ENCODE results near the gene HLA-C.
"Not testable (repeated sequence)": the region's sequence is repeated elsewhere in the genome, so short reads cannot be mapped to it uniquely, and the experiment has no call there.

Gene HLA-C

DNA sequence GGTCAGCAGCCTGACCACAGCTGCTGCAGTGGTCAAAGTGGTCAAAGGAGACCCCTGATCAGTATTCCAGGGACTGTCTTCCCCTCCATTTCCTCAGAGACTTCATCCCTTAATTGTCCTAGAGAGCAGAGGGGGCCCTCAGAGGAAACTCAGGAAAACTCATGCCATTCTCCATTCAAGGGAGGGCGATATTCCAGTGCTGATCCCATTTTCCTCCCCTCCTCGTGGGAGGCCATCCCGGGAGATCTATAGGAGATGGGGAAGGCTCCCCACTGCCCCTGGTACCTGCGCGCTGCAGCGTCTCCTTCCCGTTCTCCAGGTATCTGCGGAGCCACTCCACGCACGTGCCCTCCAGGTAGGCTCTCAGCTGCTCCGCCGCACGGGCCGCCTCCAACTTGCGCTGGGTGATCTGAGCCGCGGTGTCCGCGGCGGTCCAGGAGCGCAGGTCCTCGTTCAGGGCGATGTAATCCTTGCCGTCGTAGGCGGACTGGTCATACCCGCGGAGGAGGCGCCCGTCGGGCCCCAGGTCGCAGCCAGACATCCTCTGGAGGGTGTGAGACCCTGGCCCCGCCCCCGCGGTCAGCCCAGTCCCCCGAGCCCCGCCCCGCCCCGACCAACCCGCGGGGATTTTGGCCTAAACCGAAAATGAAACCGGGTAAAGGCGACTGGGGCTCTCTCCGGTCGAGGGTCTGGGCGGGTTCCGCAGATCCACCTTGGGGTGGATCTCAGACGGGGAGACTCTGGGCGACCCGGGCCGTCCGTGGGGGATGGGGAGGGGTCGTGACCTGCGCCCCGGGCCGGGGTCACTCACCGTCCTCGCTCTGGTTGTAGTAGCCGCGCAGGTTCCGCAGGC, 878 bp downstream of the HLA-C start:
- DNase-seq (ENCODE audit: low read depth, low spot score): peak; percentile 35

DNA sequence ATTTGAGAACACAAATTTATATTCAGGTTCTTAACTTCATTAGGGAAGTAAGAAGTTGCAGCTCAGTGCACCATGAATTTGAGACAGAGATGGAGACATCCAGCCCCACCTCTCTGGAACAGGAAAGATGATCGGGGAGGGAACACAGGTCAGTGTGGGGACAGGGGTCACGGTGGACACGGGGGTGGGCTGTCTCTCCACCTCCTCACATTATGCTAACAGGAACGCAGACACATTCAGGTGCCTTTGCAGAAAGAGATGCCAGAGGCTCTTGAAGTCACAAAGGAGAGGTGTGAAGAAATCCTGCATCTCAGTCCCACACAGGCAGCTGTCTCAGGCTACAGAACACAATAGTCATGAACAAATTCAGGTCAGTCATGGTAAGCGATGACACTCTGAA, 3.1 kb downstream of the HLA-C start:
- DNase-seq (ENCODE audit: low read depth, low spot score): no peak

DNA sequence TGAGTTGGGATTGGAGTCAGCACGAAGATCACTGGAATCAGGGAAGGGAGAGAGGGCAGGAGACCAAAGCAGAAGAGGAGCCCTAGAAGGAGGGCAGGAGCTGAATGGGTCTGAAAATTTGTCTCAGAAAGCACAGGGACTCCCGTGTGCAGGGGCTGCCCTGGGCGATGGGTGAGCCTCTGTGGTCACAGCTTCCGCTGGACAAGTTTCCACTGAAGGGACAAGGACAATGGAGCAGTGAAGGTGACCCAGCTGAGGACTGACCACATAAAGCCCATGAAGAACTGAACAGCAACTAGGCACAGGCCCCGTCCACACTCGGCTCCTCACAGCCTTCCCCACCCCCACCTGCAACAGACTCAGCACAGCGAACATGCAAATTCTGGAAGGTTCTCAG, 3.5 kb downstream of the HLA-C start:
- no peak for DNase-seq (ENCODE audit: low read depth, low spot score)

DNA sequence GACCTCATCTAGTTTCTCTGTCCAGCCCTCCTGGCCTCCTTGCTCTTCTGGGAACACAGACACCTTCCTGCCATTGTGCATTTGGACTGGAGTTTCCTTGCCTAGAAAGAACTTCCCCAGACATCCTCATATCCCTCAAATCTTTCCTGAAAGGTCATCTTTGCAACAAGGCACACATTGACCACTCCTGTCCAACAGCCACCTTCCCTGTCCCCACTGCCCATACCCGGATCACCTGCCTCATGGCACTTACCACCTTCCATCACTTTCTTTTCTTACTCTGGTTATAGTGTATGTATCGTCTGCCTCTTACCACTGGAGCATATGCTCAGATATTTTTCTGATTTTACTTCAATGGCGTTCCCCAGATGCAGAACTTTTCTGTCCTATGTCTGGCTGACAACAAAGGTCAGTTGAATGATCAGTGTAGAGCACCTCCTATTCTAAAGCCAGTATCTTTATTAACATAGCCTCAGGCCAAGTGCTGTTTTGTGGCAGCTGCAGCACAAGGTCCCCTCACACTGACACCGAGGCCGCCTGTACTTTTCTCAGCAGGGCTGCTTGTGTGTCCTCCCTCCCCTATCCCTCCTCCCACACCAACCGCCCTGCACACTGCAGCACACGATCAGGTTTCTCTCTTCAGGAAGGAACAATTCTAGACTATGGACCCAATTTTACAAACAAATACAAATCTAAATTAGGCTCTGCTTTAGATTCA, 4.1 kb downstream of the HLA-C start:
- DNase-seq (ENCODE audit: low read depth, low spot score): no peak

DNA sequence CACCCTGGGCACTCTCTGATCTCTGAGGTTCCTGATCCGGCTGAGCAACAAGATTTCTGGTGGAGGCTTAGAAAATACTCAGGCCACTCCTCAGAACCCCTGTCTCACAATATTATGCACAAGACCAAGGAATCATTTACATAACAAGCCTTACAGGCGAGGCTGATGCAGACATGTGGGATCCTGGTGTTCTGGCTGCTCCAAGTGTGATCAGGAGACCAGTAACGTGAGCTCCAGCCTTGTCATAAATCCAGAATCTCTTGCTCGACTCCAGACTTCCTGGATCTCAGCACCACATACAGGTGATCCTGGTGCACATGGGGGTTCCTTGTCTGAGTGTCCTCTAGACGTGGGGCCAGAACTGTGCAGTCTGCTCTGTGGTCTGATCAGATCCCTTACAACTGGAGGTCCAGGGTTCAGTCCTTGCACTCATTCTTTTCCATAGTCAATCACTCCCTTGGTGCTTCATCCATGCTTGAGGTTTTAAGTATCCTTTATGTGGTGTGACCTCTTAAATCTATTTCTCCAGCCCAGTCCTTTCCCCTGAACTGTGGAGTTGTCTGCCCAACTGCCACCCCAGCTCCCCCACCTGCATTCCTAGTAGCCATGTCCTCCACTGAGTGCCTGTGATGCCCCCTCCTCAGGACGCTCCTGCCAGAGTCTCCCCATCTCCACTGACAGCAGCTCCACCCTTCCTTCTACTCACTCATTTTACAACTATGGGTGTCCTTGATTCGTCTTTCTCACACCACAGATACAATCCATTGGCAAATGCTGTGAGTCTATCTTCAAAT, 5.1 kb downstream of the HLA-C start:
- DNase-seq (ENCODE audit: low read depth, low spot score): no peak

DNA sequence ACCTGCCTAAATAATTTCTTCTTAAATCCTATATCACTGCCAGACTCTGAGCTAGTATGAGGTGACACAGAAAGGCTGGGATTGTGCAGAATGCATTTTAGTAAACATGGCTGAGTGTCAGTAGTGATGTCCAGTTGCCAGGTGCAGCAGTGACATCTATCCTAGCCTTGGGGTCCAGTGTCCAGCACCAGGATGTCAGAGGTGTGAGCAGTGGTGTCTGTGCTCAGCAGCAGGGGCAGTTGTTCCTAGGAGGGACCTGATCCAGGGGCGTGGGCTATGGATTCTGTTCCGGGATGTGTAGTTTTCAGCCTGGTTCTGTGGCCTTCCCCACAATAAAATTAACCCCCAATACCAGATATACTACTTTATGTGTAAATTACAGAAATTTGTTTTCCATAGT, 6.0 kb downstream of the HLA-C start:
- no peak for DNase-seq (ENCODE audit: low read depth, low spot score)

DNA sequence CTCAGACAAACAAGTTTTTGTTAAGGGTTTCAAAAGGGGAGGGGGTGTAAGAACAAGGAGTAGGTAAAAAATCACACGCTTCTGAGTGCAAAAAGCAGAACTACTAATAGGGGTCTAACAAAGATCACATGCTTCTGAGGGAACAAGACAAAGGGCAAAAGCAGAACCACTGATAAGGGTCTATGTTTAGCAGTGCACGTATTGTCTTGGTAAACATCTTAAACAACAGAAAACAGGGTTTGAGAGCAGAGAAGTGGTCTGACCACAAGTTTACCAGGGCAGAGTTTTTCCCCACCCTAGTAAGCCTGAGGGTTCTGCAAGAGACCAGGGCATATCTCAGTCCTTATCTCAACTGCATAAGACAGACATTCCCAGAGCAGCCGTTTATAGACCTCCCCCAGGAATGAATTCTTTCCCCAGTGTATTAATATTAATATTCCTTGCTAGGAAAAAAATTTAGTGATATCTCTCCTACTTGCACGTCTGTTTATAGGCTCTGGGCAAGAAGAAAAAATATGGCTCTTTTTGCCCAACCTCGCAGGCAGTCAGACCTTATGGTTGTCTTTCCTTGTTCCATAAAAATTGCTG, 8.5 kb downstream of the HLA-C start:
- not testable (repeated sequence) for DNase-seq (ENCODE audit: low read depth, low spot score)

DNA sequence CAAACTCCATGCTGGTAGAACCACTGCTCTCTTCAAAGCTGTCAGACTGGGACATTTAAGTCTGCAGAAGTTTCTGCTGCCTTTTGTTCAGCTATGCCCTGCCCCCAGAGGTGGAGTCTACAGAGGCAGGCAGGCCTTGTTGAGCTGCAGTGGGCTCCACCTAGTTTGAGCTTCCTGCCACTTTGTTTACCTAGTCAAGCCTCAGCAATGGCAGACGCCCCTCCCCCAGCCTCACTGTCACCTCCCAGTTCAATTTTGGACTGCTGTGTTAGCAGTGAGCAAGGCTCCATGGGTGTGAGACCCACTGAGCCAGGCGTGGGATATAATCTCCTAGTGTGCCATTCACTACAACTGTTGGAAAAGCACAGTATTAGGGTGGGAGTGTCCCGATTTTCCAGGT, 11.9 kb downstream of the HLA-C start:
- DNase-seq (ENCODE audit: low read depth, low spot score): not testable (repeated sequence)

DNA sequence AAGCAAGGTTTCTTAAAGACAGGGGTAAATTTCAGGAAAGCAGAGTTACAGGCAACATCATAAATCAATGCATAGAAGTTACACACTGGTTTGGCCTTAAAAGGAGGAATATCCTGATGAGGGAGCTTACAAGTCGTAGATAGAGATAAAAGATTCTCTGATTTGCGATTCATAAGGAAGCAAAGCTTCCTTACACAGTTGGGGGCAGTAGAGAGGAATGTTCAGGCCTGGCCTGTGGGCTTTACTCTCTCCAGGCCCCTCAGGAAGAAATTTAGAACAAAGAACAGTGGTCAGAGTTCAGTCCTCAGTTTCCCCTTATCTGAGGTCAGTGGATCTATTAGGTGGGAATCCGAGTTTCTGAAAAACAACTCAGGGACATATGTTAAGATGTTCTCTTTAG, 19.3 kb downstream of the HLA-C start:
- no peak for DNase-seq (ENCODE audit: low read depth, low spot score)

DNA sequence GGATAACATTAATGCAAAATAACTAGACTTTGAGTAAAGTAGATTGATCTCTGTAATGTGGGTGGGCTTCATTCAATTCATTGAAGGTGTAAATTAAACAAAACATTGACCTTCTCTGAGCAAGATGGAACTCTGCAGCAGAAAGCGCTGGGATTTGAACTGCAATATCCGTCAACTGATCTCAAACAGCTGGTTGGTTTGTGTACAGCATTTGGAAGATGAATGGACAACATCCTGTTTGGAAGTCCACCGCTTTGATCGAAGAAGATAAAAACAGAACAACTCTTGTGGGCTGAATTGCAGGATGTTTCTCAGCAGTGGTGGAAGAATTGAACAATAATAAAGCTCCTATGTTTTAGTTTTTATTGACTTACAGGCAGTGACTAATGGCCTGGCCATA, 20.6 kb downstream of the HLA-C start:
- DNase-seq (ENCODE audit: low read depth, low spot score): no peak

DNA sequence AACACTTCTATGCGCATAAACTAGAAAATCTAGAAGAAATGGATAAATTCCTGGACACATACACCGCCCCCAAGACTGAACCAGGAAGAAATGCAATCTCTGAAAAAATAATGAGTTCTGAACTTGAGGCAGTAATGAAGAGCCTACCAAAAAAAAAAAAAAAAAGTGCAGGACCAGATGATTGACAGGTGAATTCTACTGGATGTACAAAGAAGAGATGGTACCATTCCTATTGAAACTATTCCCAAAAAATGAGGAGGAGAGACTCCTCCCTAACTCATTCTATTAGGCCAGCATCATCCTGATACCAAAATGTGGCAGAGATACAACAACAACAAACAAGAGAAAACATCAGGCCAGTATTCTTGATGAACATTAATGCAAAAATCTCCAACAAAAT, 22.7 kb downstream of the HLA-C start:
- no peak for DNase-seq (ENCODE audit: low read depth, low spot score)

DNA sequence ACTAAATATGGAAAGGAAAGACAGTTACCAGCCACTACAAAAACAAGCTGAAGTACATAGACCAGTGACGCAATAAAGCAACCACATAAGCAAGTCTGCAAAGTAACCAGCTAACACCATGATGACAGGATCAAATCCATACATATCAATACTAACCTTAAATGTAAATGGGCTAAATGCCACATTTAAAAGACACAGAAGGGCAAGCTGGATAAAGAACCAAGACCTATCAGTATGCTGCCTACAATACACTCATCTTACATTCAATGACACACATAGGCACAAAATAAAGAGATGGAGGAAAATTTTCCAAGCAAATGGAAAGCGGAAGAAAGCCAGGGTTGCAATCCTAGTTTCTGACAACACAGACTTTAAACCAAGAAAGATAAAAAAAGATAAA, 24.1 kb downstream of the HLA-C start:
- DNase-seq (ENCODE audit: low read depth, low spot score): no peak

DNA sequence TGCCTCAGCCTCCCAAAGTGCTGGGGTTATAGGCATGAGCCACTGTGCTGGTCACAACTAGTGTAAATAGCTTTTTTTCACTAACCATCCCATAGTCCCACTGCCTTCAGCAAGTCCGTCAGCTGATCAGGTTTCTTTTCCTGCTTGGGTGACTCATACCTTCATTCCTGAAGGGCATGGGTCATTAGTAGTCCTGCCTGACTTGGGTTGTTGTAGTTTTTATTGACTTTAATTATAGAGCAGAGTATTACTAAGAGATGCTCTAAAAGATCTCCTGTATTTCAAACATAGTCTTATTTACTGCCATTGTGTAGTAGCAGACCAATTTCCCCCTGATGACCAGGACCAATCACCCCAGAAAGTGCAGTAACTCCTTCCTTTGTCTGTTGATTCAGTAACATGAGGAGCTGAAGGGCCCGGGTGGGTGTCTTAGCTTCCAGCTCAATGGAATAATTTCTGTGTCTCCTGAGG, 25.8 kb downstream of the HLA-C start:
- peak; percentile 53 for DNase-seq (ENCODE audit: low read depth, low spot score)

DNA sequence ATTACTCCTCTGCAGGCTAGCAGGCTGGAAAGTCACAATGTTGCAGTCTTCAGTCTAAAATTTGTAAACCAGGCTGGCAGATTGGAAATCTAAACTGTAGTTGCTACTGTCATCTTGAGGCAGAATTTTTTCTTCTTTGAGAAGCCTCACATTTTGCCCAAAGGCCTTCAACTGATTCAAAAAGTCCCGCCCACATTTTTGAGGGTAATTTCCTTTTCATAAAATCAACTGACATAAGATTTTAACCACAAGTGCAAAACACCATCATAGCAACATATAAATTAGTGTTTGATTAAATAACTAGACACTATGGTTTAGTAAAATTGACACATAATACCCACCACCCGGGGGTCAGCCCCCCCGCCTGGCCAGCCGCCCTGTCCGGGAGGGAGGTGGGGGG, 28.4 kb downstream of the HLA-C start:
- DNase-seq (ENCODE audit: low read depth, low spot score): no peak

DNA sequence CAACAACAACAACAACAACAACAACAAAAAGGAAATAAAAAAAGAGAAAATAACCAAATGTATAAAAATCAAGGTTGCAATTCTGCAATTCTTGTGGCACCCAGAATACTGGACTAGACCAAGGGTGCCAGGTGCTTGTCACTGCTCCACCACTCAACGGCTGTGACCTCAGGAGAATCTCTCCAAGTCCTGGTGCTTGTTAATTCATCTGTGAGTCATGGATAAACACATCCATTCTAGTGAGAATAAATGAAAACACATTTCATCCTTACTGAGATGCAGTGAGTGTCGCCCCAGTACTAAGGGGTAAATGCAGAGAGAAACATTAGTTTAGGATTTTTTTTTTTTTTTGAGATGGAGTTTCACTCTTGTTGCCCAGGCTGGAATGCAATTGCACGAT, 32.0 kb downstream of the HLA-C start:
- no peak for DNase-seq (ENCODE audit: low read depth, low spot score)

DNA sequence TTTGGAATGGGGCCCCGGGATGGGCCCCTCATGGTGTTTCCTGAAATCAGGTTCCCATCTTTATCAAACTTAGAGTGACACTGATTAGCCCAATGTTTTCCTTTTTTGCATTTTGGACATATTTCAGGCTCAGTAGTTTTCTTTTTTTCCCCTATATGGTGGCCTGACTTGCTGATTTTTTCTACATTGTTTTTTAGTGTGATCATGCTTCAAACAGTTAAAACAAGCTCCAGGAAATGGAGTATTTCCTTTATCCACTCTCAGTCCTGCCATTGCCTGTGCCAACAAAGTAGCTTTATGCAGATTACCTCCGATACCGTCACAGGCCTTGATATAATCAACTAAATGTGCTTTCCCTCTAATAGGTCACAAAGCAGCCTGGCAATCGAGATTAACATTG, 37.8 kb downstream of the HLA-C start:
- DNase-seq (ENCODE audit: low read depth, low spot score): not testable (repeated sequence)

DNA sequence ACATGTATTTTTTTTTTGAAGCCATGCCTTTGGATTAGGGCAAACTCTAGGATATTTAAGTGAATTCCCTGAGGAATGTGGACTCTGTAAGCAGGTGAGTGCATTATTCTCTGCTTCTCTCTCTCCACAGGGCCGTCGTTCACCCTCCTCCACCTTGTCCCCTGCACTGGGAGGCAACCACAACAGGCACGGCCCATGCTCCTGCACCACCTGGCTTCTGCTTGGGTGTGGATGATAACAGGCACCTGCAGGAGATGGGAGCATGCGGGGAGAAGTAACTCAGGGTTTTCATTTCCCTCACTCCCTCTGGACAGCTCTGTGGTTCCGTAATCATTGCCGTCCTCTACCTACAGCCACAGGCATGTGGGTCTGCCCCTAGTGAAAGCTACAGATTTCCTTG, 43.4 kb downstream of the HLA-C start:
- DNase-seq (ENCODE audit: low read depth, low spot score): no peak

DNA sequence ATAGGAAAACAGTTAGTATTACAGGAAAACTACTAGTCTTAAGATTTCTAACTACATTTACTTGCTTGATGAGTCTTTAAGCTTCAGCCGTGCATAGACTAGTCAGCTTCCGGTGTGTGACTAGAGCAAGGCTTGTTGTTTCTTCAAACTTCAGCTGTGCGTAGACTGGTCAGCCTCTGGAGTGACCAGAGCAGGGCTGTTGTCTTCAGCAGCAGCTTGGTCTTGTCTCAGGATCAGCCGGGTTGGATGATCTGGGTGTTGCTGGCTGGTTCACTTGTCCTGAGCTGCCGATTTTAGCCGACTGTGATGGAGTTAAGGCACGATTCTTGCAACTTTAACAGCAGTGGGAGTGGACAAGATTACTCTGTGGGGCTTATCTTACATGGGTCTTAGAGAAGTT, 44.7 kb downstream of the HLA-C start:
- no peak for DNase-seq (ENCODE audit: low read depth, low spot score)

DNA sequence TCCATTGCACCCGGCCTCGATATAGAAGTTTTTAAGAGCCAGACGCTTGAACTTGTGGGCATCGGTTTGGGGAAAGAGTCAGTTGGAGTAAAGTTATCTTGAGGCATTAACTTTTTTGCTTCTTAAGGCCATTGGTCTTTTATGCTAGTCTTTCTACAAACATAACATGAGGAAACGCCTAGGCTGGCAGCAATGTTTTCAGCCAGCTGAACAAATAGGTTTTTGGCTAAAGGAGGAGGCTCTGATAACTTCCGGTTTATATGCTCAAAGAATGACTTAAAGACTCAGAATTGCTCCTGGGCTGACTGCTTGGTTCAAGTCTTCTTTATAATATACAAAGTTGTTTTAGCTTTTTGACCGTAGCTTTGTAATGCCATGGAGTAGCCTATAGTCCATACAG, 46.2 kb downstream of the HLA-C start:
- DNase-seq (ENCODE audit: low read depth, low spot score): no peak

DNA sequence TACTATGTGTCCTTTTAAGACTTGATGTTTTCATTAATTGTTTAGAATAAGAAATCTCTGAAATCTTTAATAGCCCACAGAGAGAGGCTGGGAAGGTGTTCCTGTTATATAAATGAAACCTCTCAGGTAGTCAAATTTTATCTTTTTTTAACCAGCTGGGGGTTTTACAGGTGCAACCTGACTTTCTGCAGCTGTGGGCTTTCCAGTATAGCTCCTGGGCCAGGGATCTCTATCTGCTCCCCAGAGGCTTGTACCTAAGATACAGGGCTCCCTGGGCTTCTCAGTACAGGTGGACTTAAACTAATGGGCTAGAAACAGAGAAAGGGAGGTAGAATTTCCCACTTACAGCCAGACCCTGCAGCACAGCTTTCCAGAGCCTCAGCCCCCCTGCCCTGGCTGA, 49.4 kb downstream of the HLA-C start:
- DNase-seq (ENCODE audit: low read depth, low spot score): no peak

All from astrocyte of the hippocampus (primary cell).